Activated CD4-positive, alpha-beta T cell treated with anti-CD3 and anti-CD28 coated beads, Interleukin-2, amount 50 U/mL, for 1 hour (primary cell): ENCODE results near the gene CYP4F11.
"Not testable (repeated sequence)": the region's sequence is repeated elsewhere in the genome, so short reads cannot be mapped to it uniquely, and the experiment has no call there.

Experiments used
- DNase-seq: peaks from one replicate; pipeline ENCODE4 v3.0.0-alpha.2; 2020

Gene CYP4F11

DNA sequence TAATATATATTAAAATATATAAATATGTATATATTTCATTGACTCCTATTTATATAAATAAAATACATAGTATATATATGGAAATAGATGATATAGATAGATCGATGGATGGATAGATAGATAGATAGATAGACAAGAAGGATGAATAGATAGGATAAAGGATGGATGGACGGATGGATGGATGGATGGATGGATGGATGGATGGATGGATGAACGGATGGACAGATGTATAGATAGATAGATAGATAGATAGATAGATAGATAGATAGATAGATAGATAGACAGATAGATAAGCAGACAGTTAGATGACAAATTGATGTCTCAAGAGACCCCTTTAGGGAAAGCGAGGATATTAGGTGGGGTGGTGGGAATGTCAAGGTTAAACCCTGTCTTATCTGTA is 15.1 kb downstream of the CYP4F11 start:
- DNase-seq, result no peak

DNA sequence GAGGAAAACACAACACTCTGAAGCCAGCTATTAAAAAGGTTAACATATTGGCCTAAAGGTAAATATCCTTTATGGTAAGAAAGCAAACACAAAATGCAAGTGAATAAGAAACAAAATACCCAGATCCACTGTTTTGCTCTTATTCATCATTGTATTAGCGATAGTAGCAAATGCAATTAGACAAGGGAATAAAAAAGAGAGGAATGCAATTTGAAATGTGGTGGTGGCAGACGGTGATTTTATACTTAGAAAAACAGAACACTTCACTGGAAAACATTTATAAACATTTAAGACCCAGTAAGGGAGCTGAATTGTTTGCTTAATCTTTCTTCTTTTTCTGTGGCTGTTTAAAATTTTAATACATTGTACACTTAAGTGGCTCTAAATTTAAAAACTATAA is 19.2 kb downstream of the CYP4F11 start:
- DNase-seq, result no peak

DNA sequence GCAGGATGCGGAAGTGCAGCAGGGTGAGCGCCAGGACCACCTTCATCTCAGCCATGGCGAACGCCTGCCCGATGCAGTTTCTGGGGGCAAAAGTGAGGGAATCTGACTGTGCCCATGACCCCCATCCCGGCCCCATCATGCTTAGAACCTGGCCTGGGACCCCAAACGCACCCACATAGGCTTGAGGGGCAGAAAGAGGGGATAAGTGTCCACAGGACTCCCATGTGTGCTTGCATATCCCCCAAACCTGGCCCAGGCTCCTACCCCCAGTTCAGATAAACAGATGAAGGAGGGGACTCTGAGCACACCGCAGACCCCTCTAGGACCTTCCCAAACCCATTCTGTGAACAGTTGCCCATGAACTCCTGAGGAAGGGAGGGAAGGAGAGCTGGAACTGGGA is 20.5 kb downstream of the CYP4F11 start:
- no peak for DNase-seq

GRCh38 chr19:15913384-15913783 is 20.9 kb downstream of the CYP4F11 start:
- DNase-seq, result no peak

DNA sequence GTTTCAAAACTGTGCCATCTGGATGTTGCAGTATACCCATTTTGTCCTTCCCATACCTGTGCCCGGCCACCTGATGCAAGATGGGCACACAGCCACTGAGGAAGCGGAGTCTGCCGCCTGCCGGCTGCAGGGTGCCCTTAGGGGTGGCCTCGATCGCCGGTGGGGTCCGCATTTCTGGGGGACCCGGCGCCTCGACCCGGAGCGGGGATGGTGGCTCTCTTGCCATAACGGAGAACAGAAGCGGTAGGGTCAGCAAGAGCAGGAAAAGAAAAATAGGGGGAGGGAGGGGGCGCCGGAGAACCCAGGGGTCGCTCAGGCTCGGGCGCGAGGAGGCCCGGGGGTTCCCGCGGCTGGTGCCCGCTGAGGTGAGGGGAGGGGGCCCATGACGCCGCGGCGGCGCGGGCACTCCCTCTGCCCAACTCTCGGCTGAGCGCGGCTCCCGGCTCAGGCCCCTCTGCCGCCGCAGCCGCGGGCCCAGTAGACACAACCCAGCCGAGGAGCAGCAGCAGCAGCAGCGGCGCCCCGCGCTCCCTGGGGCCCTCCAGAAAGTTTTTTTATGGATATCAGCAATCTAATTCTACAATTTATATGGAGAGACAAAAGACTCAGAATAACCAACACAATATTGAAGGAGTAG is 22.6 kb downstream of the CYP4F11 start:
- DNase-seq, result no peak

- no peak for DNase-seq
These were observed 29.3 kb downstream of the CYP4F11 start for GRCh38 chr19:15905026-15905425.

DNA sequence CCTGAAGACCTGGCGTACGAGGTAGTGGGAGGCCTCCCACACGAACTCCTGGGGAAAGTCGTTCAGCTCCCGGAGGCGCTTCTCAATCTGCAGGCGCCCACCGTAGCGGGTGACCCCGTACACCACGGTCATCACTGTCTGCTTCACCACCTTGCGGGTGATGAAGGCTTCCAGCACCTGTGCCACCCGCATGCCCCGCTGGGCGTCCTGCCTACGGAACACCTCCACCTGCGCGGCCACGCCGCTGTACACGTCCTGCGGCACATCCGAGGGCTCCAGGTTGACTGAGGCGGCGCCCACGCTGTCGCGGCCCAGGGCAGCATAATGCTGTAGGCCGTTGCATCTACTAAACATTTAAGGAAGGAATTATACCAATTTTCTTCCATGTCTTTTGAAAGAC is 31.4 kb downstream of the CYP4F11 start:
- DNase-seq, result not testable (repeated sequence)

GRCh38 chr19:15902254-15902653 is 32.1 kb downstream of the CYP4F11 start:
- DNase-seq, result no peak

DNA sequence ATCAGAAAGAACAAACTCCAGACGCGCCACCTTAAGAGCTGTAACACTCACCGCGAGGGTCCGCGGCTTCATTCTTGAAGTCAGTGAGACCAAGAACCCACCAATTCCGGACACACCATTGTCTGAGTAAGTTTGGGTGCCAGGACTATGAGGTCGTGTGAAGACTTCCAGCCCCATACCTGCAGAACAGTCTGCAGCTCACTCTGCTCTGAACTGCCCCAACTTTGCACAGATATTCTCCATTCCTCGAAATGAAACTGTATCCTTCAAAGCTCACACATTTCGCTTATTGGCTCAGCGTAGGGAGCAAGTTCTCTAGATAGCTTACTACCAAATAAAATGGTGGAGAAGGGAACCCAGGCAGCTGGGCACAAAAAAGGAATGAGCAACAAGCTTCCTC is 33.8 kb downstream of the CYP4F11 start:
- no peak for DNase-seq

GRCh38 chr19:15900032-15900431 is 34.3 kb downstream of the CYP4F11 start:
- DNase-seq, result not testable (repeated sequence)

DNA sequence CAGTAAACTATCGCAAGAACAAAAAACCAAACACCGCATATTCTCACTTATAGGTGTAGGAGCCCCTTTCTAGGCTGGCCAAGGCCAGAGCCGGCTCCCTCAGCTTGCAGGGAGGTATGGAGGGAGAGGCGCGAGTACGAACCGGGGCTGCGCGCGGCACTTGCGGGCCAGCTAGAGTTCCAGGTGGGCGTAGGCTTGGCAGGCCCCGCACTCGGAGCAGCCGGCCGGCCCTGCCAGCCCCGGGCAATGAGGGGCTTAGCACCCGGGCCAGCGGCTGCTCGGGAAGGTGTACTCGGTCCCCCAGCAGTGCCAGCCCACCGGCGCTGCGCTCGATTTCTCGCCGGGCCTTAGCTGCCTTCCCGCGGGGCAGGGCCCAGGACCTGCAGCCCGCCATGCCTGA is 34.8 kb downstream of the CYP4F11 start:
- not testable (repeated sequence) for DNase-seq

DNA sequence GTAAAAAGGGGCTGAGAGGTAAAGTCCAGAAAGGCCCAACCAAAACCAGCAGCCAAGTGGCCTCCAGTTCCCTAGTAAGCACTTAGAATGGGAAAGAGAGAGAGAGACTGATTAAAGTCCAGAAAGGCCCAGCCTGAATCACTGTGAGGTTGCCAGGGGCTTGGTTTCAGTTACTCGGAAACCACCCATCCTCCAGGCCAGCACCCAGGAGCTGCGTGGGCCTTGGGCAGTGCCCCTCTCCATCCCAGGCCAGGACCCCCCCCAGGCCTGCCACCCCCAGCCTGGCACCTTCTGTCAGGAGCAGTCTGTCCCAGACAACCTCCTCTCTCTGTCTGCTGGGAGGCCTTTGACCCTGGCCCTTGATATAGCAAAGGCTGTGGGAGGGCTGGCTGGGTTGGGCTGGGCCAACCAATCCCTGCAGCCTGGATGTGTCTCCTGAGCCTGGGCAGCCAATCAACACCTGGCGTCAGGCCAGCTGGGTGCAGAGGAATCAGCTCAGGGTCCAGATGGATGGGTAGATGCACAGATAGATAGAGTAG is 36.5 kb downstream of the CYP4F11 start, which contains the start of gene CYP4F2:
Gene CYP4F2 (minus strand): TSS at position 337 of the 539 bp plus-strand sequence. CDS start 463 bp downstream, outside the sequence.
- no peak for DNase-seq

DNA sequence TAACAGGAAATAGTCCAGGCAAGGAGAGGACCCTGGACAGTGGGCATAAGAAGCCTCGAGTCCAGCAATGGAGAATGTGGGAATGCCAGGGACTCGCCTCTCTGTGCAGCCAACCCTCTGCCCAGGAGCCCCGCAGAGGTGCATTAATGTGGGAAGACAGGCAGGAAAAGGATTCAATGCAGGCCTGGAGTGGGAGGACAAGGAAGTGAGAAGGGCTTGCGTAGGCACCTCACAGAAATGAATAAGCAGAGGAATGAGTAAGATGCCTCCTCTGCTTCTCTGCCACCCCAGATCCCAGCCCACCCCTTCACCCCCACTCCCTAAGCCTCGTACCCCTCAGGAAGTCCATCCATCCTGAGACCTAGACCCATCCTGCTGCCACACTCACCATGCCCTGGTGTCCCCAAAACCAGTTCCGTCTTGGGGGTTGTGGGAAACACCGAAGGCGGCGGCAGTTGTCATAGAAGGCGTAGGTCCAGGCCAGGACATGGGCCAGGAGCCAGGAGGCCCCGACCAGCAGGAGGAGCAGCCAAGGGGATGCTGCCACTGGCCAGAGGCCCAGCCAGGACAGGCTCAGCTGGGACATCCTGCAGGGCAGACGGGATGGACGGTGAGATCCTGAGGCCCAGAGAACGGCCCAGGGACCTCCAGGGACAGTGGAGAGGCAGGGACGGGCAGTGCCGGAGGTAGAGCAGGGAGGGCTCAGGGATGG is 37.1 kb downstream of the CYP4F11 start:
- no peak for DNase-seq

GRCh38 chr19:15895876-15896430 is 38.4 kb downstream of the CYP4F11 start:
- no peak for DNase-seq

DNA sequence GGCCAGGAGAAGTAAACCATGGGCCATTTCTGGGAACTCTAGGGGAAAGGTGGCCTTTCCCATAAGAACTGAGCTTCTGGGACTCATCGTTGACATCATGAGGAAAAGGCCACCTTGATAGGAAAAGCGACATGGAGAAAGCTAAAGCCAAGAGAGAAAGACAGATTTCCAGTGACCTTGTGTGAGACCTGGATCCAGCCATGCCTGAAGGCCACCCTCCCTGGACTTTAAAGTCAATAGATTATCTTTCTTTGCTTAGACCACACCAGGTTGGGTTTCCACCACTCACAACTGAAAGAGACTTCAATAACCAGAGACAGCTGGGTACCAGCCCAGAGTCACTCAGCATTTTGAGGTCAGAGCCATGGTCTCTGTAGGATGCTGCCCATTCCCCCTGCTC is 40.0 kb downstream of the CYP4F11 start:
- no peak for DNase-seq

- no peak for DNase-seq
These were observed 40.9 kb downstream of the CYP4F11 start for GRCh38 chr19:15893477-15893876.

DNA sequence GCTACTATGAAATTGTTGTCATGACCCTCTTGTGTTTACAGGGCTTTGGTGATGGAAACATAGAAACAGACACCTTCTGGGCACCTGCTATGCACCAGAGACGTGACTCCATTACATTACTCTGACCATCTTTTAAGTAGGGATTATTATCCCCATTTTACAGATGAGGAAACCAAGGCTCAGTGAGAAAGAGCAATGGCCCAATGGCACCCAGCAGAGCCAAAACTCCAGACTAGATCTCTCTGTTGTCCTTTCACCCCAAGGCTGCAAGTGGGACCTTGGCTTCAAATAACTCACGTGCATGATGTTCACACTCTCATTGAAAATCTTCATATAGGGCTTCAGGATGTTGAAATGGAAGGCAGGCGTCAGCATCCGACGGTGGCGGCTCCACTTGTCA is 42.3 kb downstream of the CYP4F11 start:
- no peak for DNase-seq

DNA sequence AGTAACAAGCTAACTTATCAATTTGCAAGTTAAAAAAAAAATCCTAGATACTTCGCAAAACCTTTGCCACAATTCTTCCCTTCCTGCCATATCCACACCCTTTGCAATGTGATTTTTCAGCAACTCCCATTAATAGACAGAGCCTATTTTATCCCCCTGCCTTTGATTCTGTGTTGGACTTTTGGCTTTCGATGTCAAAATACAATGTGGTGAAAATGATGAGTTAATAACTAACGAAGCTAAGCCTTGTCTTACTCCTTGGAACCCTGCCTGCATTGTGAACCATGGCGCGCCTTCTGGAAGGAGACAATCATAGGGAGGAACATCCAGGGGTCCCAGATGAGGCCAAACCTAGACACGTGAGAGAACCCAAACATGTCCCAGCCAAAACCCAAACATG is 42.9 kb downstream of the CYP4F11 start:
- DNase-seq, result no peak

DNA sequence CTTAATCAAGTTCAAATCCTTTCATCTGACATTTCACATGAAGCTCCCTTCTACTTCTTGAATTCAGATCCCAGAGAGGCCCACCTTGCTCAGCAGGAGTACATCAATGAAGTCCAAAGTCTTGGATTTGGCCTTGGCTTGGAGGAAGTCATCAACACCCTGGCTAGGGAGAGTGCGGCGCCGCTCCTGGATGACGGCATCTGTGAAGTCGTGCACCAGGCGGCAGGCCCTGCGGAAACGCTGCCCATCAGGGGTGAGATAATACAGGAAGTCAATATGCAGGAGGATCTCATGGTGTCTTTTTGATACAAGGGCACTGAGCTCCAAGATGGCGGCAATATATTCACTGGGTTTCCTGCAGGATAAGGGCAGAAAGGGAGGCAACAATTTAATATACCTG is 45.0 kb downstream of the CYP4F11 start:
- not testable (repeated sequence) for DNase-seq

DNA sequence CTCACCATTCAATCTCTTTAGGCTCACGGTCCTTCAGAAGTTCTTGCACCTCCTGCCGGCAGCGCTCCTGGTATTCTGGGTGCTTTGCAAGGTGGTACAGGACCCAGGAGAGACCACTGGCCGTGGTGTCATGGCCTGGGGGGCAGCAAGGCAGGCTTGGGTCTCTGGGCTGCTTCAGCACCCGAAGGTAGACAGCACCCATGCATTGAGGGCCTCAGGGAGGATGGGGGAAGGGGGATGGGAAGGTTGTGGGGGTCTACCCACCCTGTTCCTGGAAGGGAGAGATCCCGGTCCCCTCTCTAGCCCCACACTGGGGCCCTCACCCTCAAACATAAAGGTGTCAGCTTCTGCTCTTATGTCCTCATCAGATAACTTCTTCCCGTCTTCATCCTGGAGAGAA is 48.4 kb downstream of the CYP4F11 start:
- DNase-seq, result no peak

- no peak for DNase-seq
These were observed 49.2 kb downstream of the CYP4F11 start for GRCh38 chr19:15885167-15885566.

DNA sequence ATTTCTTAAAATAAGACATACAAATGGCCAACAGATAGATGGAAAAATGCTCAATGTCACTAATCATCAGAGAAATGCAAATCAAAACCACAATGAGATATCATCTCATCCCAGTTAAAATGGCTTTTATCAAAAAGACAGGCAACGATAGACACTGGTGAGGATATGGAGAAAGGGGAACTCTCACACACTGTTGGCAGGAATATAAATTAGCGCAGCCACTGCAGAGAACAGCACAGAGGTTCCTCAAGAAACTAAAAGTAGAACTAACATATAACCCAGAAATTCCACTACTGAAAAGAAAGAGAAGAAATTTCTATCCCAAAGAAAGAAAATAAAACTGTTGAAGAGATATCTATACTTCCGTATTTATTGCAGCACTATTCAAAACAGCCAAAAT is 51.0 kb downstream of the CYP4F11 start:
- not testable (repeated sequence) for DNase-seq

DNA sequence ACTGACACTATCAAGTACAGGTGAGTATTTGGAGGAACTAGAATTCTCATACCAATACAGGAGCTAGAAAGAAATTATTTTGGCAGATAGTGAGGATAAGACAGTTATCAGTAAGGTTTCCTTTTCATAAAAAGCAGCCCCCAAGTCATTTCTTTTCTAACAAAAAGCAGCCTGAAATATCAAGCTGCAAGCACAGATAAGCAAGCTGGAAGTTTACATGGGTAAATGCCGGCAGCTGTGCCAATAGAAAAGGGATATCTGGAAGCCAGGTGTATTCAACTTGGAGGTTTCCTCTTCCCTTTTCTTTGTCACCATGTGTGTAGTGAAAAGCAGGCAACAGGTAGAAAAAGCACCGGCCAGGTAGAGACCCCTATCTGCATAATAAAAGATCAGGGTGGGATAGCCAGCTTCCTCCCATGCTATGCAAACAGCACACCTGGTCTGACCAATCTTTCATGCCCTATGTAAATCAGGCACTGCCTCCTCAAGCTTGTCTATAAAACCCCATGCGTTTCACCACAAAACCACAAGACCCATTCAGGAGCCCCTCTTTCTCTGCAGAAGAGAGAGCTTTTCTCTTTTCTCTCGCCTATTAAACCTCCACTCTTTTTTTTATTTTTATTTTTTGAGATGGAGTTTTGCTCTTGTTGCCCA is 59.4 kb downstream of the CYP4F11 start:
- no peak for DNase-seq

GRCh38 chr19:15873771-15874170 is 60.6 kb downstream of the CYP4F11 start:
- not testable (repeated sequence) for DNase-seq
